PC-3 (cell line): ENCODE measurements around the gene LKAAEAR1.

ENCODE experiments used
- CTCF ChIP-seq: fragments of 300-600 bp; sonication (generic); conservative IDR thresholded peaks from 2 replicates; pipeline ENCODE4 v1.5.1; 2017; ENCODE audit warnings: antibody characterized with exemption, low read depth, mild to moderate bottlenecking, low read length
- EZH2 ChIP-seq: fragments of 300-600 bp; sonication (generic); IDR thresholded peaks from one replicate; pipeline ENCODE4 v1.6.1; 2017; ENCODE audit warnings: antibody characterized with exemption, mild to moderate bottlenecking, low read length; ENCODE audit not compliant: unreplicated experiment
- EZH2phosphoT487 ChIP-seq: fragments of 300-600 bp; sonication (generic); IDR thresholded peaks from 2 replicates; pipeline ENCODE4 v1.6.1; 2018; ENCODE audit warnings: mild to moderate bottlenecking, antibody characterized with exemption, low read length, borderline replicate concordance

GRCh38 chr20:64057628-64058498 lies 26.3 kb downstream of the LKAAEAR1 start:
- TF ChIP-seq EZH2 (no peak), CTCF (peak; percentile 83), EZH2phosphoT487 (no peak)
